GM12873 (cell line): ENCODE measurements around the gene LRP6.

Source experiments
- TF ChIP-seq, protein P1 (sequence below): IDR thresholded peaks from 2 replicates; pipeline ENCODE4 v1.5.1; 2012; ENCODE audit warnings: low read depth, mild to moderate bottlenecking, moderate library complexity, low read length, control low read depth; ENCODE audit not compliant: insufficient read depth; ENCODE audit errors: missing control alignments

LRP6 gene

DNA sequence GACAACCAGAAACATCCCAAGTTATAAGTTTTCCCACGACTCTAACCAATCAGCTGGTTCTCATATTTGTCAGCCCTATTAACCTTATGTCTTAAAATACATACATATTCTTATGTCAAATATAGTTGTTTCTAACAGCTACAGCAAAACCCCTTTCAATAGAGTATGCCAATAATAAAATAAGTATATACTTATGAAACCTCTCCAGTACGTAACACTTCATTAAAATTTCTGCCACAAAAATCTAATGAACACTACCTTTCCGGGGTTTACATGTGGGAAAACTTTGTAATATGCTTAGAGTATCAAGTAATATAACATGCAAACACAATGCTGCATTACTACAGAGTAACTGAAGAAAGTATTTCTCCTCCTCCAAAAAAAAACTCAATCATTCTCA lies 1.8 kb downstream of the LRP6 start:
- TF ChIP-seq, protein P1, sequence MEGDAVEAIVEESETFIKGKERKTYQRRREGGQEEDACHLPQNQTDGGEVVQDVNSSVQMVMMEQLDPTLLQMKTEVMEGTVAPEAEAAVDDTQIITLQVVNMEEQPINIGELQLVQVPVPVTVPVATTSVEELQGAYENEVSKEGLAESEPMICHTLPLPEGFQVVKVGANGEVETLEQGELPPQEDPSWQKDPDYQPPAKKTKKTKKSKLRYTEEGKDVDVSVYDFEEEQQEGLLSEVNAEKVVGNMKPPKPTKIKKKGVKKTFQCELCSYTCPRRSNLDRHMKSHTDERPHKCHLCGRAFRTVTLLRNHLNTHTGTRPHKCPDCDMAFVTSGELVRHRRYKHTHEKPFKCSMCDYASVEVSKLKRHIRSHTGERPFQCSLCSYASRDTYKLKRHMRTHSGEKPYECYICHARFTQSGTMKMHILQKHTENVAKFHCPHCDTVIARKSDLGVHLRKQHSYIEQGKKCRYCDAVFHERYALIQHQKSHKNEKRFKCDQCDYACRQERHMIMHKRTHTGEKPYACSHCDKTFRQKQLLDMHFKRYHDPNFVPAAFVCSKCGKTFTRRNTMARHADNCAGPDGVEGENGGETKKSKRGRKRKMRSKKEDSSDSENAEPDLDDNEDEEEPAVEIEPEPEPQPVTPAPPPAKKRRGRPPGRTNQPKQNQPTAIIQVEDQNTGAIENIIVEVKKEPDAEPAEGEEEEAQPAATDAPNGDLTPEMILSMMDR = no peak

DNA sequence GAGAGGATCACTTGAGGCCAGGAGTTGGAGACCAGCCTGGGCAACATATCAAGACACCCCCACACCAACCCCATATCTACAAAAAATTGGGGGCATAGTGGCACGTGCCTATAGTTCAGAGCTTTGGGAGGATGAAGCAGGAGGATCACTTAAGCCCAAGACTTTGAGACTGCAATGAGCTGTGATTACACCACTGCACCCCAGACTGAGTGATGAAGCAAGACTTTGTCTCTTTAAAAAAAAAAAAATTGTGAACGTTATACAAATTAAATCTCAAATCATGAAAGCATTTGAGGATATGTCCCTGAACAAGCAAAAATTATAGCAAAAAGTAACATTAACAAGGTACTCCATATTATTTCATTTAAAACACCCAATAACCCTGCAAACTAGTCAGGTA lies 2.9 kb downstream of the LRP6 start:
- TF ChIP-seq, protein P1 = no peak

DNA sequence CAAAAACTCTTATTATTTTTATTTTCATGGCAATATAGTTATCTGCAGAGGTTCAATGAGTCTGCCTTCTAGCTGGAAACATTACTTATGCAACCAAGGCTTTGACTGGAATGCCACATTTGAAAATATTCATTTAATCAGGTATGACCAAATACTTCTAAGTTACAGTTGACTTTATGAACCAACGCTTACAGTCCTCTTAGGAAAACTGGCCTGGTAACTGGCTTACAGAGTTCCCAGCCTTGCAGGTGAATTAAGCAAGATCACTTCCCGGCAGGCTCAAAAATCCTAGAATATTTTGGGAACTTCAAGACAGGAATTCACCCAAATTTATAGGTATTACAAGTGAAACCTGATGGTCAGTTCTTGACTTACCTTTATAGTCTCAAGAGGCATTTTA lies 12.3 kb downstream of the LRP6 start:
- TF ChIP-seq, protein P1 = no peak

- TF ChIP-seq, protein P1 = no peak
These were observed 17.4 kb downstream of the LRP6 start for GRCh38 chr12:12249216-12250050.

DNA sequence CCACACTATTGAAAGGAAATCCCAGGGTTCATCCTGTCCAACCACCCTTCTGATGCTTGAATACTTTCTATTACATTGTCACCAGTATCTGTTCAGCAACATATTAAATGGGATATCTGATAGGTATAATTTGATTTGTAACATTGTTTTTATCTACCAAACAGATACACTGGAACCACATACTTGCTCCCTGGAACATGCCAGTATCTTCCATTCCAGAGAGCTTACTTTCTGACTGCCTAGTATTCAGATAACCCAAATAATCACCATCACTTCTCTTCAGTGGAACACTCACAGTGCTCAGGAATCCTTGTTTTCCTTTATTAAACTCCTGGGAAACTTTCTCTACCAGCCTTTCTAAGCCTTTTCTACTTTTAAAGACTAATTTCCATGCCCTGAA lies 19.3 kb downstream of the LRP6 start:
- TF ChIP-seq, protein P1 = no peak

DNA sequence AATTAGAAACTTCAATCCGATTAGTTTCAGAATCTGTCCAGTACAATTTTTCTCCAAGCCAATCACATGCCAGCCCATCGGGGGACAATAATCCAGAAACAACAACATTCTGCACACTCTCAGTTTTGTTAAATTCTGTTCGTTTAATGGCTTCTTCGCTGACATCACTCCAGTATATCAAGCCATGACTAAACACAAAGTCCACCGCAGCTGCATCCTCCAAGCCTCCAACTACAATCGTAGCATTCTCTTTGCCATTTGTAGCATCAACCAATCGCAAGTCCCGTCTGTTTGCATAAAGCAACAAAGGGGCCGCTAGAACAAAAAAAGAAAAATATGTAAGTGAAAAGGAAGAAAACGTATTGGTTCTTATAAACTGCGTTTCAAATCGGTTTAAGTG lies 22.5 kb downstream of the LRP6 start:
- TF ChIP-seq, protein P1 = no peak

- TF ChIP-seq, protein P1 = no peak
These were observed 26.0 kb downstream of the LRP6 start for GRCh38 chr12:12240662-12241340.
